ENCODE data around the gene BRD3.

The BRD3 gene

DNA sequence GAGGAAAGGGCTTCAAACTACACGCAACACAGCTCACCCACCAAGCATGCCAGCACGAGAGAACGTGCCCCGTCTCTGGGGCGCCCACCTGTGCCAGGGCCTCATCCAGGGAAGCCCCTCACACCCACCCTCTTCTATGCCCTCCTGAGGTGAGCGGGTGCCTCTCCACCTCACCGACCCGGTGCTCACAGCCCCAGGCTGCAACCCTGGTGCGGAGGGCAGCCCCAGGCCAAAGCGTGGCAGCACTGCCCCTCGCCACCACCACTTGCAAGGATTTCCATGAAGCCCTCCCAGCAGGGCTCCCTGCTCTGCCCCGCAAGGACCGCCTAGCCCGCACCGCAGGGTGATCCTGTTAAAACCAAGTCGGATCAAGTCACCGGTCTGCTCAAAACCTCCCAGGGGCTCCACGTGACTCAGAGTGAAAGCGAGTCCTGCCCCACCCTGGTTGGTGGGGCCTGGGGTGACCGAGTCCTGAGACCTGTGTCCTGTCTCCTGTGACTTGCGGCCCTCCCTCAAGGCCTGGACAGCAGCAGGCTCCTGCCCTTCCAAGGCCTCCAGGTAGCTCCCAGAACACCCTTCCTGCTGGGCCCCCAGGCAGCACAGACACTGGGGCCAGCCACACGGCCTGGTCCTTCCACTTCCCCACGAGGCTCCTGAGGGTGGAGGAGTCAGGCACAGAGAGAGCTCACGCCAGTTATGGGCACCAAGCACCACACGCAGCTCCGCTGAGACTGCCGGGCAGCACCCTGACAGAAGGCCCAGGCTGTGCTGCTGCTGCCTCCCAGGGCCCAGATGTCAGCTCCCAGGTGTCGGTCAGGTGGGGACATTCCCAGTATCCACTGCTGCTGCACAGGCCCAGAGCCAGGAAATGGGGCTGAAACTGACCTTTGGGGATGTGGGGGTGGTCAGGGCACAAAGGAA is 12.7 kb downstream of the BRD3 start:
- DNase-seq (ENCODE audit: low spot score), result no peak

- no peak for DNase-seq (ENCODE audit: low spot score)
These were observed 13.7 kb downstream of the BRD3 start for GRCh38 chr9:134053941-134054761.

DNA sequence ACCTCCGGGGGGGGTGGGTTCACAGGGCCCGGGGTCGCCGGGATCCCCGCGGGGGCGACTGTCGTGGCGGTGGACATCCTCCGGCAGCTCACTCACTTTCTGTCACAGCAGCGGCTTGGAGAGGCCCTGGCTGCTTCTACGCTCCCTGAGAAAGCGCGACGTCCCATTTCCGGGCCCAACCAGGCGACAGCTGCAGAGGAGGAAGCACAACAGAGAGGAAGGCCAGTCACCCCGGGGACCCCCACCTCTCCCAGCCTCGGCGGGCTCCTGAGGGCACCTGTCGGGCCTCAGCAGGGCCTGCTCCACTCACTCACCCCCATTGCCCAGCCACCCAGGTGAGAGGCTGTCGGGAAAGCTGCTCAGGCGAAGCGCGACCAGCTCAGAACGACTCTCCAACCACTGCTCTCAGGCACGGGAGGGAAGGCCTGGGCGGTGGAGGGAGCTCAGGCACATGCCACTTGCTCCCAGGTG is 14.4 kb downstream of the BRD3 start:
- no peak for DNase-seq (ENCODE audit: low spot score)

- DNase-seq (ENCODE audit: low spot score), result no peak
These were observed 14.9 kb downstream of the BRD3 start for GRCh38 chr9:134052941-134053340.

GRCh38 chr9:134052491-134052890 is 15.3 kb downstream of the BRD3 start:
- no peak for DNase-seq (ENCODE audit: low spot score)

DNA sequence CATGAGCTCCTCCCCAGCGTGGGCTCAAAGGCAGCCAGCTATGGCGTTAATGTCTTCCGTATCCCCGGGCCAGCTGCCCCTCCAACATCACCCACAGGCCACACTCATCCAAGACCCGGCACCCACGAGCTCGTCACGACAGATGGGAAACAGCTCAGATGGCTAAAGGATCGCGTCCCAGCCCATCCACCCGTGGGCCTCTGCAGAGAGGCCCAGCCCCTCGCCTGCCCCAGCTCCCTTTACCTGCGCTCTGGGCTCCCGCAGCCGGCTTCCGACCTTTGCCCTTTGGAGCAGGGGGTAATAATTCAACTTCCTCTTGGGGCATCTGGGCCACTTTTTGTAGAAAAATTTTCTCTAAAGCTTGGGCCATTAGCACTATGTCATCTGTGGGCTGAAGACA is 16.5 kb downstream of the BRD3 start:
- no peak for DNase-seq (ENCODE audit: low spot score)

DNA sequence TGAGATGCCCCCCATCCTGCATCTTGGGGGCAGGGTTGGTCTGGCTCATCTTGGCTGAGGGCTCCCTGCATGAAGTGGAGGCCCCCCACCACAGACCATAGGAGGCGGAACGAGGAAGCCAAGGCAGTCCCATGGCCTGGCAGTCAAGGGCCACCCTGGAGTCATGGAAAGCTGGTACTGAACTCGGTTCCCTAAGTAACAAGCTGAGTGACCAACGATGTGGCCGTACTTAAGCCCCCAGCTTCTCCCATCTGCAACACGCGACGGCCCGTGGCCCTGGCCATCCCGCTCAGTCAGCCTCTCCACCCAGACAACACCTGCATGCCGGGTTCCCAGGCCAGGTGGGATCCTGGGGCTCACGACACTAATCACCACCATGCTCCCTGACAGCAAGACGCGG is 17.1 kb downstream of the BRD3 start:
- no peak for DNase-seq (ENCODE audit: low spot score)

DNA sequence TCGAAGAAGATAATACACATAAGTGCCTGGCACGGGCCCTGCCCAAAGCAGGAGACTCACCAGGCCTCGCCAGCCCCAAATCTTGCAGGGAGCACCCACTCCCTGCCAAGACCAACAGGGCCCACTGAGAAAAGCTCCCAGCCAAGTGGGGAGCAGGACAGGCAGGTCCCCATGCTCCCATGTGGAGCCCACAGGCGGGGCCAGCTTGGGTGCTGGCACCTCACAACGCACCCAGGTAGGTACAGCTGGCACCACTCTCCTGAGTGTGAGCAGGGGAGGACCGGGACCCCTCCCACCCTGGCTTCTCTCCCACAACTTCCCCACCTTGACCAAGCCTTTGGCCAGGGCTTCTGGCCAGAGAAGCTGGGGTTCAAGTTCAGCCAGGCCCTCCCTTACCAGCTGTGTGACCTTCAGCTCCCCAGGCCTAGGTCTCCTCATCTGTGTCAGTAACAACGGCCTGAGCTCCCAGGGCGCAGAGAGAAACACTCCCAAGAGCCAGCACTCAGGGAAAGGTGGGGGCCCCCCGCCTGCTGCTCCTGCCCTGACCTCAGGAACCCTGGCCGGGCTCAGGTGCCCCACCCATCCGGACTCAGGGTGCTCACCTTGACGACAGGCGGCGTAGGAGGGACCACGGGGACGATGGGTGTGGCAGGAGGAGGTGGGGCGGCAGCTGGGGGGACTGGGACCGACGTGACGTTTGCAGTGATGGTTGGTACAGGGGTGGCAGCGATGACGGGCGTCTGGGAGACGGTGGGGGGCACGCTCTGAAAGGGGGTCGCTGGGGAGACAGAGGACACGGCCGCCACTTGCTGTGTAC is 17.8 kb downstream of the BRD3 start:
- no peak for DNase-seq (ENCODE audit: low spot score)

DNA sequence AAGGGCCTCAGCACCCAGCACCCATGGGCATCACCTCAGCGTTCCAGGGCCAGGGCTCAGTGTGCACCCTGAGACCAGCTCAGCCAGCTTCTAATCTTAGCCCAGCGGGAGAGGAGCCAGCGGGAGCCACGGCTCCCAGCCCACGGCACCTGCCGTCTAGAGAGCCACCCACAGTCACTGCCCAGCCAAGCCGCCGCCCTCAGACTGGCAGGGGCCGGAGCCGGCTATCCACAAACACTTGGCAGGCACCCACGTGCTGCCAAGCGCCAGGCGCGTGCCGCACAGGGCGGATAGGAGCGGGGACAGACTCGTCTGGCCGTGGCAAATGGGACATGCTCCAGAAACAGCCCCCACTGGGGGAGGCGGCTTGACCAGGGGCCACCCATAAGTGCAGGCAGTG is 18.6 kb downstream of the BRD3 start:
- DNase-seq (ENCODE audit: low spot score), result no peak

DNA sequence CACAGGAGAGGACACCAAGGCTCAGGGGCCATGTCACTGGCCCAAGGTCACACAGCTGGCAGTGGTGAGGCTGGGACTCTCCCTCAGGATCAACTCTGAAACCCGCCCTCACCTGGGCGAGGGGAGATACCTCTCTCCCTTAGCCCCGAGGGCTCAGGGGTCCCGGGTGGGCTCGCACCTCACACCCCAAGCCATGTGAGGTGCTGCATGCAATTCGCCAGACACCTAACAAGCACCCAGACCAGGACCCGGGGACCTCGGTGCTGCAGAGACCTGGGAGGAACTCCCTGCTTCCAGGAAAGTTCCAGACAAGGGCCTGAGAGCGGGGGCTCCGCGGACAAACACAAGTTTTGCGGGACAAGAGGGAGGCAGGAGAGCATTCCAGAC is 19.3 kb downstream of the BRD3 start:
- DNase-seq (ENCODE audit: low spot score), result no peak

- DNase-seq (ENCODE audit: low spot score), result no peak
These were observed 19.8 kb downstream of the BRD3 start for GRCh38 chr9:134047868-134048581.

GRCh38 chr9:134046894-134047681 is 20.7 kb downstream of the BRD3 start:
- DNase-seq (ENCODE audit: low spot score), result no peak

DNA sequence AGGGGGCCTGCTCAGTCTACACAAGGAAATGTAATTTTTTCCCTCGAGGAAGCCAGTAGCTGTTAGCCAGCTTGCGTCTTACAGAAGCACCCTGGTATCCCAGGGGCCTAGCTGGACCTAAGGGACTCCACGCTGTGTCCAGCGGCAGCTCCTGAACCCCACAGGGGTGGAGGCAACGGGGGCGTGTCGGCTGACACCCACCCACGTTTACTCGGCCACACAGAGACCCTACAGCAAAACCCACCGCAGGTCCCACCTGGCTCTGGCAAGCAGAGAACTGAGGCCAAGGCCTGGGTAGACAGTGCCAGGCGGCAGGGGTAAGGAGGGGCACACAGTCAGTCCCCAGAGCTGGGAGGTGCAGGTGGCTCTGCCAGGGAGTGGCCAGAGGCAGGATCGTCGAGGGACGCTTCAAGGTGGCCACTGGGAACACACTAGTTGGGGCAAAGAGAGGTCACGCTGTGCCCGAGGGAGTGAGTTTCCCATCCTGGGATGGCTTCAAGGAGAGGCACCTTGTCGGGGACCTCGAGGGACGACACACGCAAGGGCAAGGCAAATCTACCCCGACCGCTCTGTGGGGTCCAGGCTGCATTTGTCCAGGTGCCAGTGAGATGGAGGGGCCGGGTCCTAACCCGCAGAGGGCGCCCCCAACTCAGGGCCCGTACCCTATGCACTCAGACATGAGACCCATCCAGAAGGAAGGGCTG is 21.8 kb downstream of the BRD3 start:
- DNase-seq (ENCODE audit: low spot score), result no peak

DNA sequence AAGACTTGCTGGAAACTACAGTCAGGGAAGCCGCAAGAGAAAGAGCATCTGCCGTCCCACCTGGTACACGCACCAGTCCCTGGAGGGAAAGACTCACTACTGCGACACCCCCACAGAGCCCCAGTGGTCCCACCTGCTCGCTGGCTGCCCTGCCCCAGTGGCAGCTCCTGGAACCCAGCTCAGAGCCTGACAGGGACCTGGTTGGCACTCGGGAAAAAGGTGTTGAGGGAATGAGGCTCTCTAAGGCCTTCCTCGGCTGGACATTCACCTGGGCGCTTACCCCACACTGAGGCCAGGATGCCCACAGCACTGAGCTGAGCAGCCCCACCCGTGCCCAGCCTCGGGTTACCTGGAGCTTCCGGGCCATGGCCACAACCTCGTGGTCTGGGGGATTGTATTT is 22.9 kb downstream of the BRD3 start:
- no peak for DNase-seq (ENCODE audit: low spot score)

GRCh38 chr9:134043531-134043988 is 24.3 kb downstream of the BRD3 start:
- DNase-seq (ENCODE audit: low spot score), result no peak

GRCh38 chr9:134041649-134041962 is 26.2 kb downstream of the BRD3 start:
- DNase-seq (ENCODE audit: low spot score), result no peak

- DNase-seq (ENCODE audit: low spot score), result no peak
These were observed 26.8 kb downstream of the BRD3 start for GRCh38 chr9:134040781-134041648.

DNA sequence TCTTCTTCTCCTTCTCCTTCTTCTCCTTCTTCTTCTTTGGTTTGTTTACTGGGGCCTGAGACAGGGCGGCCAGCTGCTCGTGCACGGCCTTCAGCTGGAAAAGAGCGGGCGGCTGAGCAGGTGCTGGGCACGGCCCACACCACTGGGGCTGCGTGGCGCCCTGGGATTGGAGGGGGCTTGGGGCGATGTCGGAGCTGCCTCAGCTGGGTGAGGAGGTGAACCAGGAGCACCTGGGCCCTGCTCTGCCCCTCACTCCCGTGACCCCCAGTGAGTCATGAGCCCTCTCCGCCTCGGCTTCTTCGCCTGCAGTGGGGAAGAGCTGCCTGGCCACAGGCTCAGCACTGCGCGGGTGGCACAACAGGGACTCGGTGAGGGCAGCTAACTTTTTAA is 27.7 kb downstream of the BRD3 start:
- no peak for DNase-seq (ENCODE audit: low spot score)

Data from SK-N-DZ (cell line).